Measurements from ENCODE around the gene C6orf136. TPM values are rescaled to one million over a fixed set of nuclear protein-coding genes. Genes with fewer than 3 reads are reported as not detected.

C6orf136 gene
- total and polyA plus RNA-seq, 9 of the 15 experiments (the other 6 are each of a cell fraction or from before 2014, with no cell fraction given): 14.1 to 63.1 (median 18.4) TPM

DNA sequence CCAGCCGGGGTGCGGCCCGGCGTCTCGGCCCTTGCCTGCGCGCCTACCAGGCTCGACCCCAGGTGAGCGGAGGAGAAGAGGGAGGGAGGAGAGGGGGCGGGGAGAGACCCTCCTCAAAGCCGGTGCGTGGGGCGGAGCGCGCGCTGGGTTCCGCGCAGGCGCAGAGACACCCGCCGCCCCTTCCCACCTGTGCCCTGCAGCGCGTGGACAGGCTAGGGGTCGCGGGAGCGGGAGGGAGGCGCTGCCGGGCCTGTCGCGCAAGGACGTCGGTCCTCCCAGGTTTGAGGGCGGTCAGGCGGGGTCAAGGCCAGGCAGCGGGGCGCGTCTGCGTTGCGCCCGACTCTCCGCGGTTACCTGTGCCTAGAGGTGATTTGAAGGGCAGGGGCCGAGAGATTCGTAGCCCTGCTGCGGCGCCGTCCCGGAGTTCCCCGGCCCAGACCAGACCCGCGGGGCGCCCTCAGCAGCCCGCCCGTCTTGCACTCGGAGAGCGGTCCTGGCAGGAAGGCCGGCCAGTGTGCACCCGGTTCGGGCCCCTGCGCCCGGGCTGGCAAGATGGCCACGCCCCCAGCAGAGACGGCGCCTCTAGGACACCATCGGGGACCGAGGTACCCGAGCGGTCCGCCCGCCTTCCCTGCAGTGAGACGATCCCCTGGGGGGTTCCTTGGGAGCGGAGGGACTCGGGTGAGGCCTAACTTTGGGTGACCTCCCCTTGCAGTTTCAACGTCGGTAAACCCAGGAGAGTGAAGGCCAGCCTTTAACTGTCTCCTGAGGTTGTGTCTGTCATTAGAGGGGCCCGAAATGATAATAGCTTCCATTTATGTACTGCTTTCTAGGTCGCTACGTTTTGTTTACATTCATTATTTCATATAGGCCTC lies 546 bp downstream of the C6orf136 start (continued):
- TF ChIP-seq, protein P1, sequence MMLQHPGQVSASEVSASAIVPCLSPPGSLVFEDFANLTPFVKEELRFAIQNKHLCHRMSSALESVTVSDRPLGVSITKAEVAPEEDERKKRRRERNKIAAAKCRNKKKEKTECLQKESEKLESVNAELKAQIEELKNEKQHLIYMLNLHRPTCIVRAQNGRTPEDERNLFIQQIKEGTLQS (IDR thresholded peaks at IDR 0.05): no peak
- TF ChIP-seq, protein P1 (CRISPR knock-in tag; conservative IDR thresholded peaks at IDR 0.05): no peak
- TF ChIP-seq TAF15 (IDR thresholded peaks at IDR 0.05; ENCODE audit: low read depth, low read length) (no peak), ZNF311 (CRISPR knock-in tag; IDR thresholded peaks at IDR 0.05) (no peak), NRF1 (conservative IDR thresholded peaks at IDR 0.05 in 1 of 2, IDR thresholded peaks at IDR 0.05 in 1 of 2) (peak; percentile 91 to 92), ZNF584 (CRISPR knock-in tag; IDR thresholded peaks at IDR 0.05; ENCODE audit: low read depth) (no peak), TRIM24 (IDR thresholded peaks at IDR 0.05) (no peak), ZNF444 (CRISPR knock-in tag; IDR thresholded peaks at IDR 0.05) (no peak), FOXJ2 (tag; IDR thresholded peaks at IDR 0.05) (no peak), BRD9 (IDR thresholded peaks at IDR 0.05; ENCODE audit: low read depth, partially characterized antibody) (no peak), GTF2A2 (tag; IDR thresholded peaks at IDR 0.05) (peak; percentile 67; the same call in 1 of the 2 replicates), MEF2D (tag; conservative IDR thresholded peaks at IDR 0.05; ENCODE audit: low read depth) (no peak), ZNF561 (CRISPR knock-in tag; conservative IDR thresholded peaks at IDR 0.05) (no peak), ZNF3 (CRISPR knock-in tag; IDR thresholded peaks at IDR 0.05) (no peak), POLR2A (conservative IDR thresholded peaks at IDR 0.05) (peak; percentile 86), PCBP2 (IDR thresholded peaks at IDR 0.05; ENCODE audit: low read depth, low read length, poor library complexity, severe bottlenecking) (peak; percentile 55), ZBED1 (IDR thresholded peaks at IDR 0.05) (no peak), RBM17 (IDR thresholded peaks at IDR 0.05; ENCODE audit: borderline replicate concordance, low read depth, low read length) (no peak), JUND (IDR thresholded peaks at IDR 0.05; ENCODE audit: borderline replicate concordance, low read depth, low read length) (peak; percentile 13; the same call in 1 of the 2 replicates), JUND (tag; IDR thresholded peaks at IDR 0.05; ENCODE audit: borderline replicate concordance, low read depth, low read length) (0 out of 3 replicates have a peak, but pooled peaks have one; percentile 34), ZNF354B (CRISPR knock-in tag; IDR thresholded peaks at IDR 0.05) (no peak), SAP30 (IDR thresholded peaks at IDR 0.05; ENCODE audit: borderline replicate concordance, insufficient read depth, low read depth, low read length, poor library complexity, severe bottlenecking) (peak; percentile 90)
- TF ChIP-seq, protein P2, sequence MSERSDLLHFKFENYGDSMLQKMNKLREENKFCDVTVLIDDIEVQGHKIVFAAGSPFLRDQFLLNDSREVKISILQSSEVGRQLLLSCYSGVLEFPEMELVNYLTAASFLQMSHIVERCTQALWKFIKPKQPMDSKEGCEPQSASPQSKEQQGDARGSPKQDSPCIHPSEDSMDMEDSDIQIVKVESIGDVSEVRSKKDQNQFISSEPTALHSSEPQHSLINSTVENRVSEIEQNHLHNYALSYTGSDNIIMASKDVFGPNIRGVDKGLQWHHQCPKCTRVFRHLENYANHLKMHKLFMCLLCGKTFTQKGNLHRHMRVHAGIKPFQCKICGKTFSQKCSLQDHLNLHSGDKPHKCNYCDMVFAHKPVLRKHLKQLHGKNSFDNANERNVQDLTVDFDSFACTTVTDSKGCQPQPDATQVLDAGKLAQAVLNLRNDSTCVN (CRISPR knock-in tag; IDR thresholded peaks at IDR 0.05): no peak

Measured in K562 (cell line).